SK-N-MC (cell line): ENCODE data around the gene SIK2.

Experiments
- EZH2 ChIP-seq: fragments of 200-600 bp; sonication (generic); IDR thresholded peaks from one replicate; pipeline ENCODE4 v1.6.1; 2017; ENCODE audit warnings: antibody characterized with exemption
- POLR2AphosphoS5 ChIP-seq: IDR thresholded peaks from 2 replicates; pipeline ENCODE4 v1.6.1; 2012; ENCODE audit warnings: mild to moderate bottlenecking, low read depth, low read length, borderline replicate concordance

- TF ChIP-seq EZH2 (no peak), POLR2AphosphoS5 (no peak)
Observed at GRCh38 chr11:111620518-111620917, 18.3 kb downstream of the SIK2 start.
